Measurements from ENCODE around the gene CHP2. TPM values are rescaled to one million over a fixed set of nuclear protein-coding genes. Genes with fewer than 3 reads are reported as not detected.
A peak's percentile ranks its signal among the peaks of the same experiment; 100 is the strongest.

CHP2 gene
- total RNA-seq = not detected in 2 replicates

DNA sequence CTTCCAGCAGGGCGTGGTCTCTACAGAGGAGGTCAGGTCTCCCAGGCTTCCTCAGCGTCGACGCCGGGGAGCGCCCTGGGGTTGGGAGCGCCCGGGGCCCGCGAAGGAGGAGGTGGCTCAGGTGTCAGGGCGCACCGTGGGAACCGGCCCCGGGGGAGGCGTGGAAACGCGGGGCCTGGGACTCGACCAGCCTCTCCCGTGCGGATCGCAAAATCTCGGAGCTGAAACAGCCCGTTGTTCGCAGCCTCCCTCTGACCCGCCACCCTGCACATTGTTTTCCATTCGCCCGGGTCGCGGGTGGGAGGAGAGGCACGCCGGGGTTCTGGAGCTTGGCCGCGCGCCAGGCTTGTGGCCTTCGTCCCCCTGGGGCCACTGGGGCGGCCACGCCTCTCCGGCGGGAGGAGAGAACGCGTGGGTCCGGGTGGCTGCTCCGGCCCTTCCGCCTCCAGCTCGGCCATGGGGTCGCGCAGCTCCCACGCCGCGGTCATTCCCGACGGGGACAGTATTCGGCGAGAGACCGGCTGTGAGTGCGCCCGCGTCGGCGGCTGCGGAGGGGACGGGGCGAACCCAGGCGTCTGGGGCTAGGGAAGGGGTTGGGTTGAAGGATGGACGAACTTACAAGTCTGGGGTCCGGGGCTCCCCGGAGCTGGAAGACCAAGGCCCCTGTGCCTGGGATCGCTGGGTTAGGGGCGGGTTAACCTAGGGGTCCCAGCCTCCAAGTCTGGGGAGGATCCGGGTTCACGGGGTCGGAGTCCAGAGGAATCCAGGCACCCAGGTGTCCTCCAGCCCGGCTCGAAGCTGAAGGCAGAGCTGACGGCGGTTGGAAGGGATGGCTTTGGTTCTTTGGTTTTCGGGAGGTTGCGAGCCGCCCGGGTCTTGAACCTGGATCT is at the start of gene CHP2:
Gene CHP2, plus strand, starts transcription at position 433 of the 890 bp plus-strand sequence. Its CDS starts 24 bp downstream, at position 457.
- peaks cover 10% of the 10 kb centered on the region for H3K4me1 Mint-ChIP-seq
- H3K4me3 Mint-ChIP-seq = peak within 1 kb of the TSS; percentile 26
- POLR2A ChIA-PET = no interaction called here
- H3K27ac Mint-ChIP-seq = no peak within 1 kb of the TSS
- TF ChIP-seq, protein P1, sequence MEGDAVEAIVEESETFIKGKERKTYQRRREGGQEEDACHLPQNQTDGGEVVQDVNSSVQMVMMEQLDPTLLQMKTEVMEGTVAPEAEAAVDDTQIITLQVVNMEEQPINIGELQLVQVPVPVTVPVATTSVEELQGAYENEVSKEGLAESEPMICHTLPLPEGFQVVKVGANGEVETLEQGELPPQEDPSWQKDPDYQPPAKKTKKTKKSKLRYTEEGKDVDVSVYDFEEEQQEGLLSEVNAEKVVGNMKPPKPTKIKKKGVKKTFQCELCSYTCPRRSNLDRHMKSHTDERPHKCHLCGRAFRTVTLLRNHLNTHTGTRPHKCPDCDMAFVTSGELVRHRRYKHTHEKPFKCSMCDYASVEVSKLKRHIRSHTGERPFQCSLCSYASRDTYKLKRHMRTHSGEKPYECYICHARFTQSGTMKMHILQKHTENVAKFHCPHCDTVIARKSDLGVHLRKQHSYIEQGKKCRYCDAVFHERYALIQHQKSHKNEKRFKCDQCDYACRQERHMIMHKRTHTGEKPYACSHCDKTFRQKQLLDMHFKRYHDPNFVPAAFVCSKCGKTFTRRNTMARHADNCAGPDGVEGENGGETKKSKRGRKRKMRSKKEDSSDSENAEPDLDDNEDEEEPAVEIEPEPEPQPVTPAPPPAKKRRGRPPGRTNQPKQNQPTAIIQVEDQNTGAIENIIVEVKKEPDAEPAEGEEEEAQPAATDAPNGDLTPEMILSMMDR (IDR thresholded peaks at IDR 0.05) = no peak
- H3K9me3 Mint-ChIP-seq = no peaks in the 10 kb centered on the region
- ATAC-seq (ENCODE audit: low read depth) (no peak), DNase-seq (peak; percentile 21)
- no peaks in the 10 kb centered on the region for H3K36me3 Mint-ChIP-seq (ENCODE audit: low read depth)
- peaks cover 49% of the 10 kb centered on the region for H3K27me3 Mint-ChIP-seq
- CTCF ChIA-PET = no interaction called here
- intact Hi-C loops (cut with micrococcal nuclease) = no loop called here

DNA sequence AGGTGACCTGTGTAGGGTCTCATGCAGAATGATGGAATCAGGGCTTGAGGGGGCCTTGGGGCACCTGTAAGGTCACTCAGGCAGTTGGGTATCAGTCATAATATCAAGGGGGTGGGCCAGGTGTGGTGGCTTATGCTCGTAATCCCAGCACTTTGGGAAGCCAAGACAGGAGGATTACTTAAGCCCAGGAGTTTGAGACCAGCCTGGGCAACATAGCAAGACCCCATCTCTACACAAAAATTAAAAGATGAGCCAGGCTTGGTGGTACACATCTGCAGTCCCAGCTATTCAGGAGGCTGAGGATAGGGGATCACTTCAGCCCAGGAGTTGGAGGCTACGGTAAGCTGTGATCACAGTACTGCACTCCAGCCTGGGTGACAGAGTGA is 49.3 kb upstream of the CHP2 start:
- intact Hi-C loops (cut with micrococcal nuclease) = no loop called here
- DNase-seq (no peak), ATAC-seq (ENCODE audit: low read depth) (no peak)
- Mint-ChIP-seq H3K36me3 (ENCODE audit: low read depth) (no peaks in the 10 kb centered on the region), H3K9me3 (peaks cover 15% of the 10 kb centered on the region), H3K4me3 (no peak overlapping the region), H3K4me1 (no peaks in the 10 kb centered on the region), H3K27ac (no peak overlapping the region), H3K27me3 (peaks cover 24% of the 10 kb centered on the region)
- POLR2A ChIA-PET = no interaction called here
- CTCF ChIA-PET = no interaction called here
- TF ChIP-seq, protein P1 (IDR thresholded peaks at IDR 0.05) = no peak

DNA sequence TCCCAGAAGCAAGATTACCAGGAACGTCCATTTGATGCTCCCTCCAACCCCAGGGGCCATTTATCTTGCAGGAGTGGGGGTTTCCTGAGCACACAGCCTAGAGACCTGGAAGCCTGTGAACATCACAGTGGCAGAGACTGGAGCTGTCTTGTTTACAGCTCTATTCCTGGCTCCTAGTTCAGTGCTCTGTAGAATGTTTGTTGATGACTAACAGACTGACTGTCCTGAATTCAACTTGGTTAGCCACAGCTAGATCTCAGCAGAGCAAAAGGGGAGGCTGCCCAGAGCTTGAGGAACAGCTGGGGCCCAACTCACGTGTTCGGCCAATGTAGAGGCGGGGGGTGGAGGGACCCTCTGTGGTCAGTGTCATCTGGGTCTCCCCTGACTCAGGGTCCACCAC is 48.4 kb upstream of the CHP2 start:
- ChIA-PET CTCF (no interaction called here), POLR2A (no interaction called here)
- Mint-ChIP-seq H3K36me3 (ENCODE audit: low read depth) (no peaks in the 10 kb centered on the region), H3K4me3 (no peak overlapping the region), H3K27ac (no peak overlapping the region), H3K9me3 (peaks cover 15% of the 10 kb centered on the region), H3K4me1 (no peaks in the 10 kb centered on the region), H3K27me3 (peaks cover 24% of the 10 kb centered on the region)
- DNase-seq = no peak
- intact Hi-C loops (cut with micrococcal nuclease) = no loop called here
- TF ChIP-seq, protein P1 (IDR thresholded peaks at IDR 0.05) = no peak
- ATAC-seq (ENCODE audit: low read depth) = no peak

DNA sequence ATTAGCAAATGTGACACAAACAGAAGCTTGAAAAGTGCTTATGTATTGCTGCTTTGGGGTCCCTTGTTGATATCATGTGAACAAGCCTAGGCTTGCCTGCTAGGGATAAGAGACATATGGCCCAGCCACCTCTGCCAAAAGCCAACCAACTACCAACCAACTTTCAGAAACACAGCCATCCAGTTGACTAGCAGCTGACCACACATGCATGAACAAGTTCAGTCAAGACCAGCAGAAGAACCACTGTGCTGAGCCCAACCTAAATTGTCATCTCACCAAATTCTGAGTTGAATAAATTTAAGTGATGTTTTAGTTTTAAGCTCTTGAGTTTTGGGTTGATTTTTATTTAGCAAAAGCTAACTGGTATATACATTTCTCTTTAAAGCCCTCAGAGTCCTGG is 45.3 kb upstream of the CHP2 start:
- H3K27ac Mint-ChIP-seq = no peak overlapping the region
- no peaks in the 10 kb centered on the region for H3K36me3 Mint-ChIP-seq (ENCODE audit: low read depth)
- ATAC-seq (ENCODE audit: low read depth) (no peak), DNase-seq (no peak)
- H3K27me3 Mint-ChIP-seq = peaks cover 38% of the 10 kb centered on the region
- H3K9me3 Mint-ChIP-seq = peaks cover 7% of the 10 kb centered on the region
- intact Hi-C loops (cut with micrococcal nuclease) = no loop called here
- H3K4me3 Mint-ChIP-seq = no peak overlapping the region
- no peaks in the 10 kb centered on the region for H3K4me1 Mint-ChIP-seq
- POLR2A ChIA-PET = no interaction called here
- CTCF ChIA-PET = interaction anchor here (0.9 kb wide), 1 partner anchor 9 kb away, joined by 4 read pairs; no protein-coding TSS in a partner anchor
- TF ChIP-seq, protein P1 (IDR thresholded peaks at IDR 0.05) = no peak

DNA sequence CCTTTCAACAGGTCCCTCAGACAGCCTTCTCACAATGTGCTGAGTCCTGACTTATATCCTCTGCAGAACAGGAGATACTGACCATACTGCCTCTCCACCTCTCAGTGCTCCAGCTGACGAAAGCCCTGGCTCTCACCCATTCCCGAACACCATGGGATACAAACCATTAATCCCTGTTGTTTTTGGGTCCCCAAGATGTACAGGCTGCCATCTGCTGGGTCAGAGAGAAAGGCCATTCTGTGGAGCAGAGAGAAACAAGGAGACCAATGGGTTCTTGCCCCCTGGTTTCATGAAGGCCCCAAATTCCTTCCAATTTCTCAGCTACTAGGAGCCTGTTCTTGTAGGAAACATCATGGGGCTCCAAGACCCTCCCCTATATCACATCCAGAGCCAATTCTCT is 44.8 kb upstream of the CHP2 start:
- ChIA-PET POLR2A (no interaction called here), CTCF (no interaction called here)
- Mint-ChIP-seq H3K4me3 (no peak overlapping the region), H3K27me3 (peaks cover 42% of the 10 kb centered on the region), H3K9me3 (peaks cover 7% of the 10 kb centered on the region), H3K36me3 (ENCODE audit: low read depth) (no peaks in the 10 kb centered on the region), H3K27ac (no peak overlapping the region), H3K4me1 (no peaks in the 10 kb centered on the region)
- TF ChIP-seq, protein P1 (IDR thresholded peaks at IDR 0.05) = no peak
- ATAC-seq (ENCODE audit: low read depth) = no peak
- intact Hi-C loops (cut with micrococcal nuclease) = no loop called here
- no peak for DNase-seq
